Ascending aorta (tissue), 2 donors: Measurements from ENCODE around the gene HSPB6. TPM values are rescaled to one million over a fixed set of nuclear protein-coding genes. Genes with fewer than 3 reads are reported as not detected.
A peak's percentile ranks its signal among the peaks of the same experiment; 100 is the strongest.

Experiments
- DNase-seq, 2 donors: peaks; one replicate each; pipeline ENCODE4 v3.0.0-alpha.2; 2019; ENCODE audit warnings: low spot score in 2 of 2
- H3K27ac ChIP-seq, 2 donors: fragments of 200-600 bp; sonication (generic); one replicate each; pipeline ENCODE4 v1.5.1; 2016 to 2017; ENCODE audit warnings: mild to moderate bottlenecking in 1 of 2
- H3K27me3 ChIP-seq: fragments of 200-600 bp; sonication (generic); one replicate; pipeline ENCODE4 v1.5.1; 2017
- H3K36me3 ChIP-seq, 2 donors: fragments of 200-600 bp; sonication (generic); one replicate each; pipeline ENCODE4 v1.5.1; 2016
- H3K4me1 ChIP-seq, 2 donors: fragments of 200-600 bp; sonication (generic); one replicate each; pipeline ENCODE4 v1.5.1; 2016 to 2017; ENCODE audit warnings: mild to moderate bottlenecking in 1 of 2
- H3K4me3 ChIP-seq, 2 donors: fragments of 200-600 bp; sonication (generic); one replicate each; pipeline ENCODE4 v1.5.1; 2016 to 2017; ENCODE audit warnings: mild to moderate bottlenecking in 1 of 2
- H3K9me3 ChIP-seq, 2 donors: fragments of 200-600 bp; sonication (generic); one replicate each; pipeline ENCODE4 v1.5.1; 2016
- intact Hi-C: fragments of 100-400 bp; cut with DNase I; formaldehyde crosslinking; loops from one replicate; pipeline ENCODE4 v1.15.1; 2023
- total RNA-seq: library from RNA; depleted of rRNA; stranded (reverse); fragments of >200 nt; gene quantifications from one replicate; pipeline ENCODE4 v1.1.0, GENCODE V29; 2016
- TF ChIP-seq, protein P1 (sequence below), 3 experiments: fragments of 200-600 bp in 2 of 3; fragments of 450-650 bp in 1 of 3; sonication (generic) in 2 of 3; IDR thresholded peaks; one replicate each; pipeline ENCODE4 v1.5.1; 2016 to 2019; ENCODE audit warnings: antibody characterized with exemption in 3 of 3, mild to moderate bottlenecking in 1 of 3, moderate library complexity in 1 of 3

Gene HSPB6
- total RNA-seq, 1 donor from 2014 or later = 265 TPM

GRCh38 chr19:35757749-35758608 lies 1.1 kb upstream of the HSPB6 start, which contains the start of gene PROSER3:
TSS of gene PROSER3 (plus strand) at chr19:35758176. CDS start at chr19:35758216, 40 bp downstream.
- H3K27ac ChIP-seq = peak within 1 kb of the TSS; percentile 99
- intact Hi-C loops = loop anchor here (1.0 to 5.0 kb wide), 10 partner anchors 10 to 394 kb away; partner anchors contain the start of genes APLP1, ARHGAP33, COX7A1 and ETV2
- peaks cover 19 to 27% of the 10 kb centered on the region in 2 donors for H3K36me3 ChIP-seq
- H3K4me1 ChIP-seq = peaks cover 7 to 24% of the 10 kb centered on the region in 2 donors
- TF ChIP-seq, protein P1, sequence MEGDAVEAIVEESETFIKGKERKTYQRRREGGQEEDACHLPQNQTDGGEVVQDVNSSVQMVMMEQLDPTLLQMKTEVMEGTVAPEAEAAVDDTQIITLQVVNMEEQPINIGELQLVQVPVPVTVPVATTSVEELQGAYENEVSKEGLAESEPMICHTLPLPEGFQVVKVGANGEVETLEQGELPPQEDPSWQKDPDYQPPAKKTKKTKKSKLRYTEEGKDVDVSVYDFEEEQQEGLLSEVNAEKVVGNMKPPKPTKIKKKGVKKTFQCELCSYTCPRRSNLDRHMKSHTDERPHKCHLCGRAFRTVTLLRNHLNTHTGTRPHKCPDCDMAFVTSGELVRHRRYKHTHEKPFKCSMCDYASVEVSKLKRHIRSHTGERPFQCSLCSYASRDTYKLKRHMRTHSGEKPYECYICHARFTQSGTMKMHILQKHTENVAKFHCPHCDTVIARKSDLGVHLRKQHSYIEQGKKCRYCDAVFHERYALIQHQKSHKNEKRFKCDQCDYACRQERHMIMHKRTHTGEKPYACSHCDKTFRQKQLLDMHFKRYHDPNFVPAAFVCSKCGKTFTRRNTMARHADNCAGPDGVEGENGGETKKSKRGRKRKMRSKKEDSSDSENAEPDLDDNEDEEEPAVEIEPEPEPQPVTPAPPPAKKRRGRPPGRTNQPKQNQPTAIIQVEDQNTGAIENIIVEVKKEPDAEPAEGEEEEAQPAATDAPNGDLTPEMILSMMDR (IDR thresholded peaks at IDR 0.05) = no peak
- peak within 1 kb of the TSS; percentile 53 to 85 for H3K4me3 ChIP-seq
- peak; percentile 98 to 99 for DNase-seq
- H3K27me3 ChIP-seq = no peaks in the 10 kb centered on the region
- H3K9me3 ChIP-seq = no peaks in the 10 kb centered on the region

DNA sequence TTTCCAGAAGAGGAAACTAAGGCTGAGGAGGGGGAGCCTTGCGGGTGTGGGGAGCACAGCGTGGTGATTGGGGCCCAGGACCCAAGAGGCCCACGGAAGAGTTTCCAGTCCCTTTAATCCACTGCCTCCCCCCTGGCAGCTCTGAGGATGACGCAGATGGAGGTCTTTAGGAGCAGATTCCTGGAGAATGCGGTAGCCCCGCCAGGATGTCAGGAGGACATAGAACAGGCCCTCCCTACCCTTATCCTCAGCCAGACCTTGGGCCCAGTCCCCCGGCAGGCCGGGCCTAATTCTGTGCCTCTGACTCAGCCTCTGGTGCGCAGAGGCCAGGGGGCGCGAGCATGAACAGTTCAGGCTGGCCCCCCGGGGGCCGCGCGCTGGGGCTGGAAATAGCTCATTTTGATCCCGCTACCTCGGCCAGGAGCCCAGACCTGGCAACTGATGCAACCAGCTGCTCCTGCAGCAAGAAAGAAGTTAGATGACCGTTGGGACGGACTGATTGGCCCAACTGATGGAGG lies 461 bp upstream of the HSPB6 start:
- Histone ChIP-seq H3K4me1 (peaks cover 7 to 24% of the 10 kb centered on the region in 2 donors), H3K27me3 (no peaks in the 10 kb centered on the region), H3K9me3 (no peaks in the 10 kb centered on the region), H3K36me3 (peaks cover 23 to 28% of the 10 kb centered on the region in 2 donors), H3K27ac (peak overlapping the region; percentile 99), H3K4me3 (peak overlapping the region; percentile 53 to 85)
- intact Hi-C loops = loop anchor here (1.0 to 5.0 kb wide), 8 partner anchors 9 to 395 kb away; partner anchors contain the start of genes APLP1, COX7A1, ETV2 and LIN37
- TF ChIP-seq, protein P1 (IDR thresholded peaks at IDR 0.05) = no peak
- DNase-seq = peak; percentile 86 to 97

DNA sequence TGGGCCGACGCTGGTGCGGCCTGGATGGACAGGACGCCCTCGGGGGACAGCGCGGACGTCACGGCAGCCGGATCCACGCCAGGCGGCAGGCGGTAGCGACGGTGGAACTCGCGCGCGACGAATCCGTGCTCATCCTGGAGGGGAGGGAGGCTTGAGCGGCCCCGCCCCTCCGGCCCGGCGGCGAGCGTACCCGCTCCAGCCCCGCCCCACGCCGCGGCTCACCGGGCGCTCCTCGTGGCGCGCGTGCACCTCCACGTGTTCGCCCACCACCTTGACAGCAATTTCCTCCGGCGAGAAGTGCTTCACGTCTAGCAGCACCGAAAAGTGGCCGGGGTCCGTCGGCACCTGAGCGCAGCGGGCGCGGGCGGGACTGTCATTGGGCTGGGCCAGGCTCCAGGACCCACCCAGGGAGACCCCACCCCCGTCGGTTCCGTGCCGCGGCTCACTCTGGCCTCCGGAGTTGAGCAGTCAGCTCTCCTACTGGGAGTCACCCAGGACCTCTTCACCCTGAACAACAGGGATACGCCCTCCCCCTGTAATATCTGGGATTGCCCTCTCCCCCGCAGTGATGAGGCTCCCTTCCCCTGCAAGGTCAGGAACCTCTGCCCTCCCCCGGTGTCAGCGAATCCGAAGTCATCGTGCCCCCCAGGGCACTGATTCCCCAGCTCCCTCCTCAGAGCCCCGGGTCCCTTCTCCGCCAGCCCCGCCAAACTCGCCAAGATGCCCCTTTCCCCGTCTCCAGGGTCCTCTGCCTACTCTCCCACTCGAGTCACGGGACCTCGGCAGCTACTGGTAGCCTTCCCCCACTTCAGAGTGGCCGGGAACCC lies 1.1 kb downstream of the HSPB6 start:
- peaks cover 7 to 24% of the 10 kb centered on the region in 2 donors for H3K4me1 ChIP-seq
- peak overlapping the region; percentile 53 to 85 for H3K4me3 ChIP-seq
- intact Hi-C loops = loop anchor here (2.0 to 5.0 kb wide), 5 partner anchors 15 to 397 kb away; partner anchors contain the start of genes APLP1, COX7A1, ETV2 and RBM42
- no peaks in the 10 kb centered on the region for H3K27me3 ChIP-seq
- no peaks in the 10 kb centered on the region for H3K9me3 ChIP-seq
- H3K36me3 ChIP-seq = peaks cover 22 to 24% of the 10 kb centered on the region in 2 donors
- peak; percentile 49 to 94 for DNase-seq
- TF ChIP-seq, protein P1 (IDR thresholded peaks at IDR 0.05) = no peak
- peak overlapping the region; percentile 99 for H3K27ac ChIP-seq

DNA sequence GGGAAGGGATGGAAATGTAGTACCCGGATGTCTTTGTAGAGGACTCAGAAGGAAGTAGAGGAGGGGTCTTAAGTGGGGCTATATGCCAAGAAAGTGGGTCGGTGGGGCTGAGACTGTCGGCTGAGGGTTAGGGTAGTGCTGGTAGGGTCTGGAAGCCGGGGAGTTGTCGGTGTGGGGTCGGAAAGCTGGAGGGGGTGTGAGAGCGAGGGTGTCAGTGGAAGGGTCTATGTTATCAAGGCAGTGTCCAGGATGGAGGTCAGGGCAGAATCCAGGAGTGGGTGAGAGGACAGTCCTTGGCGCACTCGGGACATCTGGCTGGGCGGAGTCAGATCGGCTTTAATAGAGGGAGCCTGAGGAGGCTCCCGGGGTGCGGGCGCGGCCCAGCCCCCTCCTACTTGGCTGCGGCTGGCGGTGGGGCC lies 1.7 kb downstream of the HSPB6 start:
- Histone ChIP-seq H3K4me1 (peaks cover 7 to 24% of the 10 kb centered on the region in 2 donors), H3K4me3 (peak overlapping the region; percentile 53 to 85), H3K27ac (peak overlapping the region; percentile 99), H3K27me3 (no peaks in the 10 kb centered on the region), H3K36me3 (peaks cover 18 to 24% of the 10 kb centered on the region in 2 donors), H3K9me3 (no peaks in the 10 kb centered on the region)
- TF ChIP-seq, protein P1 (IDR thresholded peaks at IDR 0.05) = no peak
- intact Hi-C loops = loop anchor here (5.0 kb wide), 4 partner anchors 112 to 397 kb away; partner anchors contain the start of genes APLP1, COX7A1, ETV2 and RBM42
- no peak for DNase-seq
